Measurements from ENCODE around the gene DCBLD1.

Gene DCBLD1

DNA sequence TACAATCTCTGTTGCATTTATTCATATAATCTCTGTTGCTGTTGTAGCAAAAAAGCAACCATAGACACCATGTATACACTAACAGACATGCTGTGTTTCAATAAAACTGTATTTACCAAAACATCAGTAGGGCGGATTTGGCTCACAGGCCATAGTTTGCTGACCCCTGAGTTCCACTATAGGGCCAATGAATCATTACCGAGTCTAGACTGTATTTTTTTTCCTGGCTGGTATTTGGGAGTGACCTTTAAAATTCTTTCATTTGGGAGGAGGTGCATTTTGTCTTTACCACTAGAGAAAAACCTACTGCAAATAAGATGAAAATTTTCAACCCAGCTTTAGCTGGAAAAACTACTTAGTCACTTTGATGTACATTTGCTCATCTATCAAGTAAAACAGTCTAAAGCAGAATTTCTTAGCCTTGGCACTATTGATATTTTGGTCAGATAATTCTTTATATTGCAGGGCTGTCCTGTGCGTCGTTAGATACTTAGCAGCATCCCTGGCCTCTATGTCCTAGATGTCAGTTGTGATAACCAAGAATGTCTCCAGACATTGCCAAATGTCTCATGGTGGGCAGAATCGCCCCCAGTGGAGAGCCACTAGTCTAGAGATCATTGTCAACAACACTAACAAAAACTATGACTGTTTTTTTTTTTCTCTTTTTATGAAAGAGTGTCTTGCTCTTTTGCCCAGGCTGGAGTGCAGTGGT is 39.5 kb downstream of the DCBLD1 start:
- no peak for DNase-seq
- TF ChIP-seq, protein P1, sequence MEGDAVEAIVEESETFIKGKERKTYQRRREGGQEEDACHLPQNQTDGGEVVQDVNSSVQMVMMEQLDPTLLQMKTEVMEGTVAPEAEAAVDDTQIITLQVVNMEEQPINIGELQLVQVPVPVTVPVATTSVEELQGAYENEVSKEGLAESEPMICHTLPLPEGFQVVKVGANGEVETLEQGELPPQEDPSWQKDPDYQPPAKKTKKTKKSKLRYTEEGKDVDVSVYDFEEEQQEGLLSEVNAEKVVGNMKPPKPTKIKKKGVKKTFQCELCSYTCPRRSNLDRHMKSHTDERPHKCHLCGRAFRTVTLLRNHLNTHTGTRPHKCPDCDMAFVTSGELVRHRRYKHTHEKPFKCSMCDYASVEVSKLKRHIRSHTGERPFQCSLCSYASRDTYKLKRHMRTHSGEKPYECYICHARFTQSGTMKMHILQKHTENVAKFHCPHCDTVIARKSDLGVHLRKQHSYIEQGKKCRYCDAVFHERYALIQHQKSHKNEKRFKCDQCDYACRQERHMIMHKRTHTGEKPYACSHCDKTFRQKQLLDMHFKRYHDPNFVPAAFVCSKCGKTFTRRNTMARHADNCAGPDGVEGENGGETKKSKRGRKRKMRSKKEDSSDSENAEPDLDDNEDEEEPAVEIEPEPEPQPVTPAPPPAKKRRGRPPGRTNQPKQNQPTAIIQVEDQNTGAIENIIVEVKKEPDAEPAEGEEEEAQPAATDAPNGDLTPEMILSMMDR (IDR thresholded peaks at IDR 0.05; ENCODE audit: low read depth, low read length), result no peak
- peaks cover 16% of the 10 kb centered on the region; the same call in 1 of the 2 replicates for H3K4me1 ChIP-seq
- H3K36me3 ChIP-seq, result no peaks in the 10 kb centered on the region; the same call in 1 of the 2 replicates
- H3K9me3 ChIP-seq, result no peaks in the 10 kb centered on the region
- no peak overlapping the region for H3K4me3 ChIP-seq (ENCODE audit: low read depth, low read length)
- H3K27me3 ChIP-seq, result no peaks in the 10 kb centered on the region

DNA sequence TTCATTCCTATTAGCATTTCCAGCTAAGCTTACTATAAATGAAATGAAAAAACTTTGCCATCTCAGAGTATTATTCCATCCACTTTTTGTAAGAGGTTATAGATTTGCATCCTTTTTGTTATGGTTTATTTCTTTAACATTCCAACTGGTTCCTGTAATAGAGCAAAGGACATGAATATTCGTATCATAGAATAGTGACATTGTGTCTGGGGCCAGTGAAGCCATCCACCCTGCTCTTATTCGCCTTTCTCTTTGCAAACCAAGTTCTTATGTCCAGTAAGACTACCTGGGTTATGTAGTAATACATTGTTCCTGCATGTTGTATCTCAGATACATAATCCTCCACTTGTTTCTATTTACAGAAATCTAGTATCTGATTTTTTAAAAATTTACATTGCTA is 43.1 kb downstream of the DCBLD1 start:
- DNase-seq, result no peak
- Histone ChIP-seq H3K27me3 (no peaks in the 10 kb centered on the region), H3K4me1 (peaks cover 16% of the 10 kb centered on the region; the same call in 1 of the 2 replicates), H3K4me3 (ENCODE audit: low read depth, low read length) (no peak overlapping the region), H3K9me3 (no peaks in the 10 kb centered on the region), H3K36me3 (no peaks in the 10 kb centered on the region; the same call in 1 of the 2 replicates)
- TF ChIP-seq, protein P1 (IDR thresholded peaks at IDR 0.05; ENCODE audit: low read depth, low read length), result no peak

DNA sequence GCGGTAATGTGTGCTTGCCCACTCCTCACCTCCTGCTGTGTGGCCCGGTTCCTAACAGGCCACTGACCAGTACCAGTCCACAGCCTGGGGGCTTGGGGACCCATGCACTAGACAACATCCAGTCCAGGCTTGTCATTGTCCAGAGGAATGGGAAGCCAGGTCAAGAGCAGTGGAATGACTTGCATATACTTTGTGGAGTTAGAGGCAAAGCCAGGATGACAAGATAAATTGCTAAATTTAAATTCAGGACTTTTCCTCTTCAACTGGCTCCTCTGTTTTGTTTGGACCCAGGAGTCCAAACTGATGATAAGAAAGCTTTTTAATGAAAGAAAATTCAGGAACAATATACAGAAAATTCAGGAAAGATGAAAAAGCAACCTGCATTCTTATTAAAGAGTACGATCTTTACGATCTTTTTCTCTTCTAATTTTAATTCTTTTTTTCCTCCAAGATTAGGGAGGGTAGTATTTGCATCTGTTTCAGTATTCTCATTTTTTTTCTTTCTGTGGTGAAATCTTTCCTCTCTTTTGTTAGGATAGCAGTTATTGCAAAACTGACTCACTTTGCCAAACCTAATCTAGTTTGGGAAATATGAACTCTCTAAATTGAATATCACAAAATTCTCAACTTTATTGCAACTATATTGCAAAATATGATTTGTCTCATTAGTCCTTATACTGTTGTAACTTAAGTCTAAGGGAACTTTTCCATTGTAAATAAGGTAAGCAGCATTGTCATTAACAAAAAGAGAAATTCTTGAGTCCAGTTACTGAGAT is 48.2 kb downstream of the DCBLD1 start:
- no peaks in the 10 kb centered on the region for H3K9me3 ChIP-seq
- H3K27me3 ChIP-seq, result no peaks in the 10 kb centered on the region
- TF ChIP-seq, protein P1 (IDR thresholded peaks at IDR 0.05; ENCODE audit: low read depth, low read length), result no peak
- H3K36me3 ChIP-seq, result no peaks in the 10 kb centered on the region
- H3K4me1 ChIP-seq, result peaks cover 4% of the 10 kb centered on the region; the same call in 1 of the 2 replicates
- no peak overlapping the region for H3K4me3 ChIP-seq (ENCODE audit: low read depth, low read length)
- DNase-seq, result no peak

GRCh38 chr6:117531346-117531745 is 48.9 kb downstream of the DCBLD1 start:
- Histone ChIP-seq H3K9me3 (no peaks in the 10 kb centered on the region), H3K27me3 (no peaks in the 10 kb centered on the region), H3K4me3 (ENCODE audit: low read depth, low read length) (no peak overlapping the region), H3K4me1 (peaks cover 4% of the 10 kb centered on the region; the same call in 1 of the 2 replicates), H3K36me3 (no peaks in the 10 kb centered on the region)
- TF ChIP-seq, protein P1 (IDR thresholded peaks at IDR 0.05; ENCODE audit: low read depth, low read length), result no peak
- no peak for DNase-seq

GRCh38 chr6:117531809-117532725 is 49.6 kb downstream of the DCBLD1 start:
- Histone ChIP-seq H3K27me3 (no peaks in the 10 kb centered on the region), H3K4me1 (no peaks in the 10 kb centered on the region), H3K36me3 (no peaks in the 10 kb centered on the region), H3K9me3 (no peaks in the 10 kb centered on the region), H3K4me3 (ENCODE audit: low read depth, low read length) (no peak overlapping the region)
- no peak for DNase-seq
- TF ChIP-seq, protein P1 (IDR thresholded peaks at IDR 0.05; ENCODE audit: low read depth, low read length), result no peak

All from BE2C (cell line).